NCI-H2029 (cell line): ENCODE results near the gene GREB1.

Experiments used
- DNase-seq: peaks from one replicate; lab custom pipeline; 2025; lab: John Stamatoyannopoulos, UW

The GREB1 gene

GRCh38 chr2:11598228-11598731, 64.4 kb downstream of the GREB1 start:
- DNase-seq = peak; percentile 61

- DNase-seq = no peak
Measured at GRCh38 chr2:11602563-11603204, 68.8 kb downstream of the GREB1 start.

GRCh38 chr2:11610624-11611242, 76.9 kb downstream of the GREB1 start:
- no peak for DNase-seq

GRCh38 chr2:11611251-11611650, 77.4 kb downstream of the GREB1 start:
- DNase-seq = no peak

- DNase-seq = no peak
Measured at GRCh38 chr2:11612553-11613215, 78.8 kb downstream of the GREB1 start.

GRCh38 chr2:11613297-11613696, 79.5 kb downstream of the GREB1 start:
- no peak for DNase-seq

GRCh38 chr2:11615209-11615608, 81.4 kb downstream of the GREB1 start:
- DNase-seq = no peak

GRCh38 chr2:11616097-11616687, 82.3 kb downstream of the GREB1 start:
- DNase-seq = no peak

GRCh38 chr2:11616851-11617415, 83.1 kb downstream of the GREB1 start:
- DNase-seq = no peak

- DNase-seq = no peak
Measured at GRCh38 chr2:11617527-11617926, 83.7 kb downstream of the GREB1 start.

GRCh38 chr2:11617984-11618707, 84.3 kb downstream of the GREB1 start:
- no peak for DNase-seq

GRCh38 chr2:11618708-11619062, 84.8 kb downstream of the GREB1 start:
- DNase-seq = no peak

- DNase-seq = no peak
Measured at GRCh38 chr2:11621410-11621809, 87.6 kb downstream of the GREB1 start.

- DNase-seq = no peak
Measured at GRCh38 chr2:11622611-11623010, 88.8 kb downstream of the GREB1 start.

GRCh38 chr2:11624893-11625292, 91.0 kb downstream of the GREB1 start:
- DNase-seq = no peak

GRCh38 chr2:11625671-11626070, 91.8 kb downstream of the GREB1 start:
- no peak for DNase-seq

GRCh38 chr2:11628675-11629074, 94.8 kb downstream of the GREB1 start:
- DNase-seq = no peak

GRCh38 chr2:11629215-11629614, 95.4 kb downstream of the GREB1 start:
- DNase-seq = no peak

GRCh38 chr2:11629851-11630250, 96.0 kb downstream of the GREB1 start:
- DNase-seq = no peak

GRCh38 chr2:11630855-11631254, 97.0 kb downstream of the GREB1 start:
- no peak for DNase-seq

- no peak for DNase-seq
Measured at GRCh38 chr2:11631462-11631861, 97.6 kb downstream of the GREB1 start.

GRCh38 chr2:11633923-11634478, 100.2 kb downstream of the GREB1 start:
- DNase-seq = no peak
